Transverse colon (tissue), 4 donors: ENCODE data around the gene CFAP99.

Experiments used
- EP300 ChIP-seq: sonication (generic); formaldehyde crosslinking; IDR thresholded peaks from one replicate; pipeline ENCODE4 v1.6.1; 2017; ENCODE audit warnings: antibody characterized with exemption, low read depth
- POLR2AphosphoS5 ChIP-seq, 3 donors: sonication (generic); formaldehyde crosslinking; IDR thresholded peaks; one replicate each; pipeline ENCODE4 v1.6.1; 2016; ENCODE audit warnings: antibody characterized with exemption in 3 of 3
- TF ChIP-seq, protein P1 (sequence below), 5 experiments: fragments of 200-600 bp in 3 of 5; fragments of 450-650 bp in 2 of 5; sonication (generic) in 3 of 5; IDR thresholded peaks; 1 replicate in 2 of 5; 2 replicates in 3 of 5; pipeline ENCODE4 v1.5.1; 2016 to 2017; ENCODE audit warnings: antibody characterized with exemption in 5 of 5, inconsistent platforms in 3 of 5, mild to moderate bottlenecking in 2 of 5, moderate library complexity in 1 of 5

- no peak for TF ChIP-seq EP300
- peak in 1 of 3 donors; percentile 40 for TF ChIP-seq POLR2AphosphoS5 (IDR thresholded peaks at IDR 0.05)
- TF ChIP-seq, protein P1, sequence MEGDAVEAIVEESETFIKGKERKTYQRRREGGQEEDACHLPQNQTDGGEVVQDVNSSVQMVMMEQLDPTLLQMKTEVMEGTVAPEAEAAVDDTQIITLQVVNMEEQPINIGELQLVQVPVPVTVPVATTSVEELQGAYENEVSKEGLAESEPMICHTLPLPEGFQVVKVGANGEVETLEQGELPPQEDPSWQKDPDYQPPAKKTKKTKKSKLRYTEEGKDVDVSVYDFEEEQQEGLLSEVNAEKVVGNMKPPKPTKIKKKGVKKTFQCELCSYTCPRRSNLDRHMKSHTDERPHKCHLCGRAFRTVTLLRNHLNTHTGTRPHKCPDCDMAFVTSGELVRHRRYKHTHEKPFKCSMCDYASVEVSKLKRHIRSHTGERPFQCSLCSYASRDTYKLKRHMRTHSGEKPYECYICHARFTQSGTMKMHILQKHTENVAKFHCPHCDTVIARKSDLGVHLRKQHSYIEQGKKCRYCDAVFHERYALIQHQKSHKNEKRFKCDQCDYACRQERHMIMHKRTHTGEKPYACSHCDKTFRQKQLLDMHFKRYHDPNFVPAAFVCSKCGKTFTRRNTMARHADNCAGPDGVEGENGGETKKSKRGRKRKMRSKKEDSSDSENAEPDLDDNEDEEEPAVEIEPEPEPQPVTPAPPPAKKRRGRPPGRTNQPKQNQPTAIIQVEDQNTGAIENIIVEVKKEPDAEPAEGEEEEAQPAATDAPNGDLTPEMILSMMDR (IDR thresholded peaks at IDR 0.05) = no peak
These were observed 748 bp upstream of the CFAP99 start, which contains the start of gene ZFYVE28 for GRCh38 chr4:2417765-2418649.
